Type B pancreatic cell (in vitro differentiated cells): ENCODE results near the gene LRRC7. TPM values are rescaled to one million over a fixed set of nuclear protein-coding genes. Genes with fewer than 3 reads are reported as not detected.

ENCODE experiments used
- DNase-seq: peaks from one replicate; pipeline ENCODE4 v3.0.0; 2021; ENCODE audit warnings: mixed read lengths; ENCODE audit not compliant: unreplicated experiment; ENCODE audit errors: extremely low spot score
- H3K27ac Mint-ChIP-seq: 2 replicates; pipeline ENCODE4 v1.8.0; 2021; ENCODE audit warnings: mild to moderate bottlenecking, mixed read lengths
- H3K27me3 Mint-ChIP-seq: 2 replicates; pipeline ENCODE4 v1.8.0; 2021; ENCODE audit warnings: mixed read lengths
- H3K36me3 Mint-ChIP-seq: 2 replicates; pipeline ENCODE4 v1.8.0; 2021; ENCODE audit warnings: mixed read lengths
- H3K4me1 Mint-ChIP-seq: one replicate; pipeline ENCODE4 v1.8.0; 2021; ENCODE audit warnings: mixed read lengths; ENCODE audit not compliant: unreplicated experiment
- H3K4me3 Mint-ChIP-seq: 2 replicates; pipeline ENCODE4 v1.8.0; 2021; ENCODE audit warnings: mild to moderate bottlenecking, mixed read lengths
- H3K9me3 Mint-ChIP-seq: 2 replicates; pipeline ENCODE4 v1.8.0; 2021; ENCODE audit warnings: mixed read lengths
- CTCF ChIP-seq: fragments of 200-600 bp; sonication (generic); conservative IDR thresholded peaks from 2 replicates; pipeline ENCODE4 v1.5.0; 2021; ENCODE audit warnings: antibody characterized with exemption, mild to moderate bottlenecking
- total RNA-seq: library from RNA; stranded (reverse); gene quantifications from 2 replicates; pipeline ENCODE4 v1.2.1, GENCODE V29; 2021; ENCODE audit warnings: low replicate concordance

LRRC7 gene
- total RNA-seq, 1 donor from 2014 or later = 2.8 TPM

GRCh38 chr1:69733061-69733460 lies 165.3 kb downstream of the LRRC7 start:
- H3K36me3 Mint-ChIP-seq = peaks cover 5% of the 10 kb centered on the region
- peaks cover 6% of the 10 kb centered on the region for H3K9me3 Mint-ChIP-seq
- no peak overlapping the region for H3K4me3 Mint-ChIP-seq
- no peaks in the 10 kb centered on the region for H3K4me1 Mint-ChIP-seq
- DNase-seq = no peak
- H3K27ac Mint-ChIP-seq = no peak overlapping the region
- TF ChIP-seq CTCF = no peak
- no peaks in the 10 kb centered on the region for H3K27me3 Mint-ChIP-seq

GRCh38 chr1:69737527-69738185 lies 169.9 kb downstream of the LRRC7 start:
- H3K36me3 Mint-ChIP-seq = peaks cover 5% of the 10 kb centered on the region
- peak; percentile 80 for TF ChIP-seq CTCF
- no peak overlapping the region for H3K4me3 Mint-ChIP-seq
- H3K27ac Mint-ChIP-seq = no peak overlapping the region
- H3K27me3 Mint-ChIP-seq = no peaks in the 10 kb centered on the region
- DNase-seq = no peak
- peaks cover 13% of the 10 kb centered on the region for H3K4me1 Mint-ChIP-seq
- H3K9me3 Mint-ChIP-seq = peaks cover 6% of the 10 kb centered on the region

- peak overlapping the region; percentile 12 for H3K4me3 Mint-ChIP-seq
- TF ChIP-seq CTCF = no peak
- DNase-seq = no peak
- peaks cover 6% of the 10 kb centered on the region for H3K9me3 Mint-ChIP-seq
- H3K27ac Mint-ChIP-seq = peak overlapping the region; percentile 35
- H3K4me1 Mint-ChIP-seq = peaks cover 13% of the 10 kb centered on the region
- H3K27me3 Mint-ChIP-seq = no peaks in the 10 kb centered on the region
- peaks cover 5% of the 10 kb centered on the region for H3K36me3 Mint-ChIP-seq
These were observed 170.9 kb downstream of the LRRC7 start for GRCh38 chr1:69738458-69739250.

GRCh38 chr1:69739251-69739605 lies 171.5 kb downstream of the LRRC7 start:
- Mint-ChIP-seq H3K27ac (peak overlapping the region; percentile 35), H3K4me3 (peak overlapping the region; percentile 12), H3K9me3 (peaks cover 6% of the 10 kb centered on the region), H3K27me3 (no peaks in the 10 kb centered on the region), H3K36me3 (peaks cover 5% of the 10 kb centered on the region), H3K4me1 (peaks cover 13% of the 10 kb centered on the region)
- DNase-seq = no peak
- TF ChIP-seq CTCF = no peak

- H3K4me1 Mint-ChIP-seq = peaks cover 13% of the 10 kb centered on the region
- no peaks in the 10 kb centered on the region for H3K36me3 Mint-ChIP-seq
- H3K4me3 Mint-ChIP-seq = peak overlapping the region; percentile 6
- no peak for TF ChIP-seq CTCF
- no peaks in the 10 kb centered on the region for H3K27me3 Mint-ChIP-seq
- no peak for DNase-seq
- H3K27ac Mint-ChIP-seq = peak overlapping the region; percentile 83
- H3K9me3 Mint-ChIP-seq = no peaks in the 10 kb centered on the region
These were observed 175.4 kb downstream of the LRRC7 start for GRCh38 chr1:69743146-69743545.
